NCI-H82 treated with DMSO at 0.1 percent for 48 hours (cell line): ENCODE data around the gene PUM2.
"Not testable (repeated sequence)": the region's sequence is repeated elsewhere in the genome, so short reads cannot be mapped to it uniquely, and the experiment has no call there.

ENCODE experiments used
- DNase-seq: peaks from one replicate; lab custom pipeline; 2025; ENCODE audit not compliant: unreplicated experiment; lab: John Stamatoyannopoulos, UW

Gene PUM2

DNA sequence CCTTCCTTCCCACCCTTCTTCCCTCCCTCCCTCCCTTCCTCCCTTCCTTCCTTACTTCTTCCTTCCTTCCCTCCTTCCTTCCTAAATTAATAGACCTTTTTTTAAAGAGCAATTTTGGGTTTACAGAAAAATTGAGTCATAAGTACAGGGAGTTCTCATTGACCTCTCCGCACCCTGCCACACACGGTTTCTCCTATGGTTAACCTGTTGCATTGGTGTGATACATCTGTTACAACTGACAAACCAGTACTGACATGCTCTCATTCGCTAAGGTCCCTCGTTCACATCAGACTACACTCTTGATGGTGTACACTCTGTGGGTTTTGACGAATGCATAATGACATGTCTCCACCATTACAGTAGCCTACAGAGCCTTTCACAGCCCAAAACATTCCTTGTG lies 114.1 kb downstream of the PUM2 start:
- no peak for DNase-seq

DNA sequence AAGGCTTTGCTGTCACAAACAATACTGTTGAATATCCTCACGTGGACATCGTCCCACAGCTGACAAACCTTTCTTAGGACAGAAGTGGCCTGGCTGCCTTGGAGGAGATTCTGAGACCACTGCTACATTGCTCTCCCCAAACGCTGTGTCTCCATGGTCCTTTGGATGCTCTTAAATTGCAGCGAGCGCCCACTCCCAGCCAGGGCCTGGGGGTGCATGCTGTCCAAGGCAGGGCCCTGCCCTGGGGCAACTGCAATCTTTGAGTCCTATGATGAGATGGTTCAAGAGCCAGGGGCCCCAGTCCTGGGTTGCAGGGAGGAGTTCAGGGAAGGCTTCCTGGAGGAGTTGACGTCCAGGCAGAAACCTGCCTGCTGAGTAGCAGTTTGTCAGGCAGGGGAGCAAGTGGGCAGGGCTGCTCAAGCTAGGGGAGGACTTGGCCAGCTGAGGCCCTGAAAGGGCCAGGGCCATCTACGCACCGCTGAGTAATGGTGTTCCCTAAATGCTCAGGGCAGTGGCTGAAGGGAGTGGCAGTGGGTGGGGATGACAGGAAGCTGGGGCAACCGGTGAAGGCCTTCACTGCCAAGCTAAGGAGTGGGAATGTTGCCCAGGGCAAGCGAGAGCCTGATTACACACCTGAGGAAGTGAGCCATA lies 114.9 kb downstream of the PUM2 start:
- DNase-seq, result no peak

DNA sequence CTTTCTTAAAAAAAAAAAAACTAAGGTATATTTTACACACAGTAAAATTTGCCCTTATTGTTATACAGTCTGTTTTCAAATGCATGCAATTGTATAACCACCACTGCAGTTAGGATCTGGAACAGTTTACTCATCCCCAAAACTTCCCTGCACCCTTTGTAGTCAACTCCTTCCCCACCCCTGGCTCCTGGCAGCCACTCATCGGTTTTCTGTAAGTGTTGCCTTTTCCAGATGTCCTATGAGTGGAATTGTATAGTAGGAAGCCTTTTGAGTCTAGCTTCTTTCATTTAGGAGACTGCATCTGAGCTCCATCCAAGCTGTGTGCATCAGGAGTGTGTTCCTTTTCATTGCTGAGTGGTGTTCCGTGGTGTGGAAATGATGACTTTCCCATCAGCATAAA lies 116.0 kb downstream of the PUM2 start:
- DNase-seq, result not testable (repeated sequence)

DNA sequence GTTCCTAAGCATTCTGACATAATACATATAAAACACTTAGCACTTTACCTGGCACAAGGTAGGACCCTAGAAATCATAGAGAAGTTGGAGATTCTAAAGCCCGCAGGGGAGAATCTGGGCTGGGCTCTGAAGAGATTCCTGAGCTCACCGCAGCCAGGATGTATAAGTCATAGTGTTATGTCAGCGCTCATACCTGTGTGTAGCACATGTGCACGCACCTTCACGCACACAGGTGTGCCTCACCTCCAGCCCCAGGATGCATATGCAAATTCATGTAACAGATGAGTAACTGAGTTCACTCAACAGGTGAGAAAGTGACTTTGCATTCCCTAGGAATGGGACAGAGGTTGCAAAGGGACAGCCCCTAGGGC lies 117.8 kb downstream of the PUM2 start:
- DNase-seq, result no peak

DNA sequence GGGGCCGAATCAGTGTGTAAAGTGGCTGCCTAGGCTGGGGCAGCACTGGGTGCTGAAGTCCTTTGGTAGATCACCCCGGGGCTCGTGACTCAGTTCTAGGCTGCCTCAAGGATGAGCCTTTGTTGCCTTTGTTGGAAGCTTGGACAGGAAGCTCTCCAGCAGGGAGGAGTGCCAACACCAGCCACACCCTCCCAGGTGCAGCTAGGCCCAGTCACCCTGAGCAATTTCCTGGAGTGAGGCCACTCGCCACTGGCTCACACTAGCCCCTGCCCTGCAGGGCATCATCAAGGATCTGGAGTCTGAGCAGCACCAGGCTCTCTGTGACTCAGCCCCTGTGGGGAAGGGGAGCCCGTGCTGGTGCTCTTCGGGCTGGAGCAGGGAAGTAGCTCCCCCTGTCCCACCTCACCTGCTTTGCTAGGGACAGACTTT lies 119.0 kb downstream of the PUM2 start:
- DNase-seq, result no peak

DNA sequence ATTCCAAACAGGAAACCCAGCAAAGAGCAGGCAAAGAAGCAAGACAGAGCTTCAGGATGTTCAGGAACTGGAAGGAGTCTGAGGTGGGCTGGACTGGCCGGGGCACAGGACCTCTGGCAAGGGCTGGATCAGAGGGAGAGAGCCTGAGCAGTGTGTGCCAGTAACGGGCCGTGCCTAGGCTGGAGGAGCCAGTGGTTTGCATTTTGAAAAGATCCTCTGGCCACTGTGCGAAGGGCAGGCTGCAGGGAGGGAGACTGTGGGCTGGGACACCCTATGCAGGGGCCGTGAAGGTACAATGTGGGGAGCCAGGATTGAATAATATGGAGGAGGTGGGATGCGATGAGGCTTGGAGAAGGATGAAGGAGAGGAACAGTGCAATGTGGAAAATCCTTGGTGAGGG lies 119.5 kb downstream of the PUM2 start:
- no peak for DNase-seq

DNA sequence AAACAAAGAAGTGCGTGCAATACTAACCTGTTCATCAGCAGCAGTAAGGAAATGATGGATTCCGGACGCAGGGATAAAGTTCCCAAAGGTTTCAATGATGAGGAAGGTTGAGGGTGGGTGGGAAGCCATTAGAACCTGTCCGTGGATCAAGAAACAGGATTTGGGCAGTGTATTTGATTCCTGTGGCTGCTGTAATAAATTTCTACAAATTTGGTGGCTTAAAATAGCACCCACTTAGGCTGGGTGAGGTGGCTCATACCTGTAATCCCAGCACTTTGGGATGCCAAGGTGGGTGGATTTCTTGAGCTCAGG lies 120.6 kb downstream of the PUM2 start:
- DNase-seq, result no peak

DNA sequence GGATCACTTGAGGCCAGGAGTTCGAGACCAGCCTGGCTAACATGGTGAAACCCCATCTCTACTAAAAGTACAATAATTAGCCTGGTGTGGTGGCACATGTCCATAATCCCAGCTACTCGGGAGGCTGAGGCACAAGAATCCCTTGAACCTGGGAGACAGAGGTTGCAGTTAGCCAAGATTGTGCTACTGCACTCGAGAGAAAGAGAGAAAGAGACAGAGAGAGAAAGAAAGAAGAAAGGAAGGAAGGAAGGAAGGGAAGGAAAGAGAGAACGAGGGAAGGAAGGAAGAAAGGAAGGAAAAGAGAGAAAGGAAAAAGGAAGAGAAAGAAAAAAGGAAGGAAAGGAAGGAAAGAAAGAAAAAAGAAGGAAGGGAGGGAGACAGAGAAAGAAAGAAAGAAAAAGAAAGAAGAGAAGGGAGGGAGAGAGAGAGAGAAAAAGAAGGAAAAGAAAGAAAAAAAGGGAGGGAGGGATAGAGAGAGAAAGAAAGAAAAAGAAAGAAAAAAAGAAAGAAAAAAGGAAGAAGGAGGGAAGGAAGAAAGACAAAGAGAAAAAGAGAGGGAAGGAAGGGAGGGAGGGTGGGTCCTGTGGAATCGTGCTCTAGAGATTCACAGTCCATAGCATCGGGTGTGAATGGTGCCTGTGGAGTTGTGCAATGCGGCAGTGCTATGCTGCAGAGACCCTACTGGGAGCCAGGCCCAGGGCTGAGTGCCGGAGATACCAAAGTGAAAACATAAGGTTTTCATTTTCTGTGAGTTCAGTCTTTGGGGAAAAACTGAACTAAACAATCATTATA lies 121.1 kb downstream of the PUM2 start:
- no peak for DNase-seq

DNA sequence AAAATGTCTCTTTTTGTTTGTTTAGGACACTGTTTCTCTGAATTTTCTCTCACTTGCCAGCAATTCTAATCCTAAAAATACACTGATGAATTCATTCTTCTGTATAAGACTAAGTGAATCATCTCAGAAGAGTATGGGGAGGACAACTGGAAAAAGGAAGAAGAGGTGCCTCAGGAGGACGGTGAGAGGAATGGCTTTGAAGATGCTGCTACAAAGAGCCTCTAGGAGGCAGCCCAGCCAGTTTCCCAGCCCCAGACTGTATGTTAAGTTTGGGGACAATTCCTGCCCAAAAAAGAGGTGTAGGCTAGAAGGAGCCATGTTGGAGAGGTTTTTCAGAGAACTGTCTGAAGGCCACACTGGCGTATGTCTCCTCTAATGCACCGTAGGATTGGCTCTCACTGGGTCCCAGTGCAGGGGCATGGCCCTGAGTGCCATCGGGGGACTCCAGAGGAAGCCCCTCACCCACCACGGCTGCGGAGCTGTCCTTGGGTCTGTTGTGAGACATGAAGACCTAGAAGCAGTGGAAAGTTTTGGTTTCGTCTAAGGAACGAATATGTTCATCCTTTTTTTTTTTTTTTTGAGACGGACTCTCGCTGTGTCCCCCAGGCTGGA lies 122.6 kb downstream of the PUM2 start:
- DNase-seq, result no peak

DNA sequence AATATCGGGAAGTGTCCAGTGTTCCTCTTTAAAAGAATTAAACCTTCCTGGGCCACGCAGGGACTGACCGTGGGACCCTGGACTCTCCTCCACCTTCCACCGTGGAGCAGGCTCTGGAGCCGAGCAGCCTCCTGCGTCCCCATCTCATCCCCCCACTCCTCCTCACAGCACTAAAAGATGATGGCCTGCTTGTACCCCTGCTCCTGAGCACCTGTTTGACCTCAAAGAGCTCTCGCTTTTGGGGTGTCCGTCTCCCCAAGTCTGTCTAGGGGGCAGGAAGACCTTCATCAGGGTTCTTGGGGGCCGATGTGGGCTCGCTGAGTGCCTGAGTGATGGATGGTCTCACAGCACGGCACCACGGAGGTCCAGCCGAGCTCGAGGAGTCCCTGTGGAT lies 124.5 kb downstream of the PUM2 start:
- no peak for DNase-seq

DNA sequence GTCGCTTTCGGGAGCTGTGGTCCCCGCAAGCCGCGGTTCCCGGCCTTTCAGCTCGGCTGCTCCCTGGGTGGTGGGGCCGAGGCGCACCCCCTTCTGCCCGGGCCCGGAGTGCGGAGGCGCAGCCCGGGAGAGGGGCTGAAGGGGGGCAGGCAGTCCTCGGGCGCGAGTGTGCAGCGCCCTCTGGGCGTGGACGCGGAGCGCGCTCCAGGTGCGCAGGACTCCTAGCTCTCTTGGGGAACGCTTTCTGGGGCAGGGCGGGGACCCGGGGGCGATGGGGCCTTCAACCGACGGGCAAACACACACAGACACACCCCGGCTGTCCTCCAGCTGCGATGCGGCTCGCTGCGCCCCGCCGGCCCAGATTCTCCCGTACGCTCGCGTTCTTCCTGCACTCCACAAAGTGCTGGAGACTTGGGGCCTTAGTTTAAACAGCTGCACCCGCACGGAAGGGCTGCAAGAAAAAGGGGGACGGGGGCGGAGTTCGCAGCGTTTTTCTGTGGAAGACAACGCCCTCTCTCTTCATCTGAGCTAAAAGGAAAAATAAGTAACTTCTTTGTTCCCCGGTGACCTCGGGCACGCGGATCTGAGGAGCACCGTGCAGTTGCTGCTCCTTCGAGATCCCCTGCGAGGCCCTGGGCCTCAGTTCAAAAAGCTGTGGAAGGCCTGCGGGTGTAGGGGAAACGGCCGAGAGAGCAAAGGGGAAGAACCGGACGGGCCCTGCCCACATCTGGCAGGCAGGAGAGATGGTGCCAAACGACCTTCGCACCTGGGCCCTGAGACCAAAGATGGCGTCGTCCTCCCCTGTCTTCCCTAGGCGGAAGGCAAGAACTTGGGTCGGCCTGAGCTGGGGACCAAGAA lies 125.1 kb downstream of the PUM2 start:
- DNase-seq, result peak; percentile 22

DNA sequence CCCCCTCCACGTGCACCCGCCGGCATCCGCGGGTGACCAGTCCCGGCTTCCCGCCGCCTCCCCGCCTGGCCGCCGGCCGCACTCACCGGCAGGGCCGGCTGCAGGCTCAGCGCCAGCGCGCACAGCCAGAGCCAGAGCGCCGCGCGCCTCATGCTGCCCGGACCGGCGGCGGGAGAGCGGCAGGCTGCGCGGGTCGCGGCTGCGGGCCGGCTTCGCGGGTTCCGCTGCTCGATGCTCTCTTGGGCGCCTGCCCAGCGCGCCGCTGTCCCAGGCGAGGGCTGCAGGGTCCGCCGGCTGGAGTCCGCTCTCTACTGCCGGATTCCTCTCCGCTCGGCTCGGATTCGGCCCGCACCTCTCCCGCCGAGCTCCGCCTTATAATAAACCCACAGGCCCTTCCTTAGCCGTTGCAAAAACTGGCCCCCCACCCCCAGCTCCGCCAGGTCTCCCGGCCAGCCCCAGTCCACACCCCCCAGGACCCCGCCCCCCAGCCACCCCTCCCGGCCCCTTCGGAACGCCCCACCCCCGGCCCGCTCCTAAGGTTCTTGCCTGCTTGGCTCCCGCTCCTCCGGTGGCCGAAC lies 125.8 kb downstream of the PUM2 start, which contains the start of gene SDC1:
SDC1 (minus strand) TSS at position 415 of the 578 bp plus-strand sequence; CDS start at position 152, 263 bp downstream.
- DNase-seq, result no peak

DNA sequence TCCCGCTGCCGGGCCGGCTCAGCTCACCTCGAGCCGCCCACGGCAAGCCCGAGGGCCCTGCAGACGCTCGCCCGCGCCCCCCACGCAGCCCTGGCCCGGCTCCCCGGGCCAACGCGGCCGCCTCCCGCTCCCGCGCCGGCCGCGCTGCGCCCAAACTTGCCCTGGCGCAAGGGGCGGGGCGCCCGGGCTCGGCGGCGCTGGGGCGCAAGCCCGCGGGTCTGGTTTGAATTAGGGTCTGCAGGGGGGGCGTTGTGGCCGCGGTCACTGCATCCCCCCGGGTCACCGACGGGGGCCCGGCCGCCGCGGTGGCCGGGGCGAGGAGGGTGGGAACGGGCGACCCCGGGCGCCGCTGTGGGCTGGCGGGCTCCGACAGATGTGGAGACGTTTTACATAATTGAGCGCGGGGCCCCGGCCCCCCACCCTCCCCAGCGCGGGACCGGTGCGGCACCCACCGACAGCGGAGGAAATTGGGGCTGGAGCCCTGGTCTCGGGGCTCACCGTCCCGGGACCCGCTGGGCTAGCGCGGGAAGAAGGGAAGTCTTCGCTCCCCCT lies 126.4 kb downstream of the PUM2 start:
- no peak for DNase-seq

DNA sequence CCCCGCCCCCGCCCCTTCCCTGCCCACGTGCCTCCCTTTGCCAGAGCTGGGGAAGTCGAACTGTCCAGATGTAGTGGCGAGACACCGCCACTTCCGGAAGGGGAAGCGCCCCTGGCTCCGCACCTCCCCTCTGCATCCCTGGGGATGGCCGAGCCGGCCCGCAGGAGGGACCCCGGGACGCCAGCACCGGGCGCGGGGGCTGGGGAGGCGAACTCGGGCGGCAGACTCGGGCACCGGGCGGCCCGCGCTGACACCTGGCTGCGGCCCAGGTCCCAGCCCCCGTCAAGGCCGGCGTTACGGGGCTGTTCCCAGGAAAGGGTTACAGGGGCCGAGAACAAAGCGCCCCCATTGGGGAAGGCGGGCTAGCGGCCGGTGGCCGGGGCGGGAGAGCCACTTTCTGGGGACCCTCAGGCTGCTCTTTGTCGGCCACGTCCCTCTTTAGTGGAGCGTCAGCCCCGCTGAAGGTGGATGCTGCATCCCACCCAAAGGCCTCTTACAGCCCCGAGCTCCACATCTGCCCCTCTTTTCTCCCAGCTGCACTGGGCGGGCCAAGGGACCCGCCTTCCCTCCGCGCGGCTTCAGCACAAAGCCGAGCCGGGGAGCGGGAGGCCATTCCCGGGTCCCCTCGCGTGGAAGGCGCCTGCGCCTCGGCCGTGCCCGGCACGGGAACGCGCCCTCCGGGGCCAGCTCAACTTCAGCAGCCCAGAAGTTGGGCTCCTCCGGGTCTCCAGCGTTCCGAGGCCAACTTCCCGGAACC lies 127.1 kb downstream of the PUM2 start:
- DNase-seq, result no peak

DNA sequence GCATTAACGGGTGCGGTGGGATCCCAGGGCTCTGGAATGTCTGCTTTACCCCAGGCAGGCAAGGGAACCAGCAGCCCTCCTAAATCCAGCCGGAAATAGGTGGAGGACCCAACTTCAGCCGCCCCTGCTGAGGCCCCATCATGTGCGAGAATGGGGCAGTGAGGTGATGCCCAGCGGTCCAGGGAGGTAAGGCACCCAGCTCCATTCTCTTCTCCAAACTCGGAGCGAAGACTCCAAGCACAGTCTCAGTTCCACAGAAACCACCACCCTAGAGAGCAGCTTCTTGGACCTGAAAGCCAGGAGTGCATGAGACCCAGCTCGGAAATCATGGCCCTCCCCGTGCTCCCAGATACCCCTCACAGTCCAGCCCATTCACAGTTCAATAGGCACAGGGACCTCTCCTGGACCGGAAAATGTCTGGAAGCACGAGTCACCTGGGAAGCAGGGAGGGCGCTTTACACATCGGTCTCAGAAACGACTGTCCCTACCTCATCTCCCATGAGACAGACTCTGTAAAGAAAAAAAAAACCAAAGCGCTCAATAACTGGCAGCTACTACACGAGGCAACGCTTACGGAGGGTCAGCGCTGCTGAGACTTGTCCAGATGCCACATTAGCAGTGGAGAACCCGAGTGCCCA lies 127.8 kb downstream of the PUM2 start:
- DNase-seq, result no peak

DNA sequence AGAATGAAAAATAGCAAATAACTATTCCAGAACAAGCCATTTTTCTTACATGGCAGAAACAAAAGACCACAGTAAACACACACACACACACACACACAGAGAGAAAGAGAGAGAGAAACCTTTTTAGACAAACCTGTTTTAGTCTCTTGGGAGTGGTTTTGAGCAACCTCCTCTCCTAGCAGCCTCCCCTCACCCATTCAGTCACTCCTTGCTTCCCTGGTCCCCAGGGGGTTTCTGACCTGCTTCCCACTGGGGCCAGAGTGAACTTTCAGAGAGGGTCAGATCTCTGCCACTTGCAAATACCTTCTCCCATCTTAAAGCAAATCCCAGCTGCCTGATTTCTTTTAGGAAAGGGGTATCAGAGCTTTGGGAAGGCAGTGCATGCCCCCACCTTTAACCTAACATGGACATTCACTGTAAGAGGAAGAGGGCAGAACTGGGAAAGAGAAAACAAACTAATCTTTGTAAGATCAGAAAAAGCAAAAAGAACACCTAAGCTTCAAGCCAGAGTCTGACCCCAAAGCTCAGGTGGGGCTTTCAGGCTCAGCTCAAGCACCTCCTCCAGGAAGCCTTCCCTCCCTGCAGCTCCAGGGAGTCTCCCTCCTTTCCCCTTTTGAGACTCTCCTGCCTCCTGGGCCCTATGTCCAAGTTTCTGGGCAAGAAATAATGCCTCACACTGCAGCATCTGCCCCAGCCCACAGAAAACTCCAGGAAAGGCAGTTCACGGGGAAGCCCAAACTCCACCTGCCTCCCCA lies 128.5 kb downstream of the PUM2 start:
- DNase-seq, result no peak

DNA sequence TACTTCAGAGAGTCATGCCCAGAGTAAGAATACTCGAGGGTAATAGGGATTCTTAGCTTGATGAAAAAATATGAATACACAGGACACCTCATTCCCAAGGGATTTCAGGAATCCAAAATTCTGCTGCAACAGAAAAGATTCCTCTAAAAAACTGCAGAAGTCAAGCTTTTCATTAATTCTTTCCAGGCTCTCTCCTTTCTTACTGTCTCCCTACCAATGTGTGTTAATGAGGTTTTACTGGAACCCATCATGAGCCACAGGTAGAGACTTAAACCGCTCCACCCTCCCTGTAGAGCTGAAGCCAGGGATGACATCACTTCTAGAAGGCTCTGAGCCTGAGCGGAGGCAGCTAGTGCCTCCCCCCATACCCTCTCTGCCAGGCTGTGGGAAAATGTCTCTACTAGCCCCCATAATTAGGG lies 129.1 kb downstream of the PUM2 start:
- no peak for DNase-seq

DNA sequence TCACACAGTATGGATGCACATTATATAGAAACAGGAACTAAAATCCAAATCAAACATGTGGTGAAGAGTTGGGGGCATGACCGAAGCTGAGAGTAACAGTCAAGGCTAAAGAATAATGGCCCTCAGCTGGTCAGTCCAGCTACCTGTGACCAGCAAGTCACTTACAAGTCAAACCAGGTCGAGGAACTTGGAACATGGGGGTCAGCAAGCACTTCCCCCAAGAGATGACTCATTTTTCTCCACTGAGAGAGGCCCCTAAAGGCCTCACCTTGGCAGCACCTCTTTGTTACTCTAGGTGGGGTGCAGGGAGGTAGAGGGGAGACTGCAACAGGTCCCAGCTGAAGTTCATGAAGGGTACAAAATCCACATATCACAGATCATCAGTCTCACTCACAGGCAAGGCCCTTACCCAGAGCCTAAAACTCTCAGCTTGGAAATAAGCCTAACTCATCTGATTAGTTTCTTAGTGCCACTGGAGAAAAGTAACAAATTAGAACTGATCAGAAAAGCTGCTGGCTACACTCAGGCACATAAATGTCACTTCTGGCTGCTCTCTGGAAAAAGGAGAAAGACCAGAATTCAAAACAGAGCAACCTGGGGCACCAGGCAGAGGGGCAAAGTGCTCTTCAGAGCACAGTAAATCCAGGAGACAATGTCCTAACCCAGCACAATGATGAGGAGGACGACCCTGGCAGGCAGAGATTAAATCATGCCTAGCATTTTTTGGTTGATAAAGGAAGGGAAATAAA lies 129.7 kb downstream of the PUM2 start:
- no peak for DNase-seq
